AG04449 (cell line): ENCODE results near the gene FRMD5.
"Not testable (repeated sequence)": the region's sequence is repeated elsewhere in the genome, so short reads cannot be mapped to it uniquely, and the experiment has no call there.

ENCODE experiments used
- CTCF ChIA-PET: fragments of 350-600 bp; formaldehyde crosslinking; extraction: SDS; loops from one replicate; lab custom pipeline; 2021; ENCODE audit warnings: antibody characterized with exemption; lab: Yijun Ruan, JAX
- POLR2A ChIA-PET: fragments of 400-600, 350-600 bp; formaldehyde crosslinking; extraction: SDS; loops from one replicate; lab custom pipeline; 2020; ENCODE audit warnings: antibody characterized with exemption, inconsistent platforms; lab: Yijun Ruan, JAX
- DNase-seq: peaks from one replicate; pipeline ENCODE4 v3.0.0-alpha.2; 2010; ENCODE audit warnings: low read depth, low spot score
- H3K4me3 ChIP-seq: 2 replicates; pipeline ENCODE4 v1.5.1; 2011; ENCODE audit warnings: low read depth, mild to moderate bottlenecking, control low read depth, low read length
- CTCF ChIP-seq: IDR thresholded peaks from one replicate; pipeline ENCODE4 v1.5.1; 2011; ENCODE audit warnings: mild to moderate bottlenecking, moderate library complexity, low read length, control low read depth, inconsistent platforms; ENCODE audit not compliant: insufficient read depth; ENCODE audit errors: missing control alignments

FRMD5 gene

GRCh38 chr15:44195151-44195740 is at the start of gene FRMD5:
TSS of gene FRMD5 (minus strand) at chr15:44195271.
- DNase-seq: peak; percentile 51
- CTCF ChIA-PET: interaction anchor here (0.6 to 2.0 kb wide), 7 partner anchors 9 to 318 kb away, joined by 3 to 5 read pairs (median 4); no protein-coding TSS in a partner anchor
- TF ChIP-seq CTCF: peak; percentile 55
- POLR2A ChIA-PET: interaction anchor here (1.0 kb wide), 2 partner anchors 12 to 93 kb away, joined by 3 to 4 read pairs; no protein-coding TSS in a partner anchor
- H3K4me3 ChIP-seq: peak within 1 kb of the TSS; percentile 72

GRCh38 chr15:44243829-44244228 is 48.8 kb upstream of the FRMD5 start:
- peak; percentile 5 for TF ChIP-seq CTCF
- CTCF ChIA-PET: interaction anchor here (0.8 to 1.8 kb wide), 4 partner anchors 19 to 372 kb away, joined by 3 to 8 read pairs (median 4); no protein-coding TSS in a partner anchor
- H3K4me3 ChIP-seq: no peak overlapping the region
- no peak for DNase-seq
- POLR2A ChIA-PET: no interaction called here

- POLR2A ChIA-PET: no interaction called here
- DNase-seq: no peak
- CTCF ChIA-PET: interaction anchor here (0.8 to 1.8 kb wide), 4 partner anchors 19 to 371 kb away, joined by 3 to 8 read pairs (median 4); no protein-coding TSS in a partner anchor
- TF ChIP-seq CTCF: no peak
- H3K4me3 ChIP-seq: no peak overlapping the region
Observed at GRCh38 chr15:44243141-44243540, 48.1 kb upstream of the FRMD5 start.

GRCh38 chr15:44231842-44232241 is 36.8 kb upstream of the FRMD5 start:
- ChIA-PET CTCF (interaction anchor here (0.7 to 1.5 kb wide), 4 partner anchors 10 to 329 kb away, joined by 3 to 7 read pairs (median 4); no protein-coding TSS in a partner anchor), POLR2A (no interaction called here)
- no peak for TF ChIP-seq CTCF
- no peak for DNase-seq
- H3K4me3 ChIP-seq: no peak overlapping the region

GRCh38 chr15:44229301-44229700 is 34.2 kb upstream of the FRMD5 start:
- H3K4me3 ChIP-seq, POLR2A ChIA-PET, DNase-seq: not testable (repeated sequence)
- CTCF ChIA-PET: interaction anchor here (2.0 kb wide), 1 partner anchor 9 kb away, joined by 13 read pairs; no protein-coding TSS in a partner anchor

GRCh38 chr15:44227584-44227983 is 32.5 kb upstream of the FRMD5 start:
- ChIA-PET CTCF (no interaction called here), POLR2A (no interaction called here)
- no peak overlapping the region for H3K4me3 ChIP-seq
- no peak for DNase-seq
- TF ChIP-seq CTCF: no peak

- H3K4me3 ChIP-seq, CTCF ChIA-PET, POLR2A ChIA-PET, DNase-seq: not testable (repeated sequence)
Observed at GRCh38 chr15:44227001-44227400, 31.9 kb upstream of the FRMD5 start.
